ENCODE data around the gene USP32. TPM values are rescaled to one million over a fixed set of nuclear protein-coding genes. Genes with fewer than 3 reads are reported as not detected.

USP32 gene, protein sequence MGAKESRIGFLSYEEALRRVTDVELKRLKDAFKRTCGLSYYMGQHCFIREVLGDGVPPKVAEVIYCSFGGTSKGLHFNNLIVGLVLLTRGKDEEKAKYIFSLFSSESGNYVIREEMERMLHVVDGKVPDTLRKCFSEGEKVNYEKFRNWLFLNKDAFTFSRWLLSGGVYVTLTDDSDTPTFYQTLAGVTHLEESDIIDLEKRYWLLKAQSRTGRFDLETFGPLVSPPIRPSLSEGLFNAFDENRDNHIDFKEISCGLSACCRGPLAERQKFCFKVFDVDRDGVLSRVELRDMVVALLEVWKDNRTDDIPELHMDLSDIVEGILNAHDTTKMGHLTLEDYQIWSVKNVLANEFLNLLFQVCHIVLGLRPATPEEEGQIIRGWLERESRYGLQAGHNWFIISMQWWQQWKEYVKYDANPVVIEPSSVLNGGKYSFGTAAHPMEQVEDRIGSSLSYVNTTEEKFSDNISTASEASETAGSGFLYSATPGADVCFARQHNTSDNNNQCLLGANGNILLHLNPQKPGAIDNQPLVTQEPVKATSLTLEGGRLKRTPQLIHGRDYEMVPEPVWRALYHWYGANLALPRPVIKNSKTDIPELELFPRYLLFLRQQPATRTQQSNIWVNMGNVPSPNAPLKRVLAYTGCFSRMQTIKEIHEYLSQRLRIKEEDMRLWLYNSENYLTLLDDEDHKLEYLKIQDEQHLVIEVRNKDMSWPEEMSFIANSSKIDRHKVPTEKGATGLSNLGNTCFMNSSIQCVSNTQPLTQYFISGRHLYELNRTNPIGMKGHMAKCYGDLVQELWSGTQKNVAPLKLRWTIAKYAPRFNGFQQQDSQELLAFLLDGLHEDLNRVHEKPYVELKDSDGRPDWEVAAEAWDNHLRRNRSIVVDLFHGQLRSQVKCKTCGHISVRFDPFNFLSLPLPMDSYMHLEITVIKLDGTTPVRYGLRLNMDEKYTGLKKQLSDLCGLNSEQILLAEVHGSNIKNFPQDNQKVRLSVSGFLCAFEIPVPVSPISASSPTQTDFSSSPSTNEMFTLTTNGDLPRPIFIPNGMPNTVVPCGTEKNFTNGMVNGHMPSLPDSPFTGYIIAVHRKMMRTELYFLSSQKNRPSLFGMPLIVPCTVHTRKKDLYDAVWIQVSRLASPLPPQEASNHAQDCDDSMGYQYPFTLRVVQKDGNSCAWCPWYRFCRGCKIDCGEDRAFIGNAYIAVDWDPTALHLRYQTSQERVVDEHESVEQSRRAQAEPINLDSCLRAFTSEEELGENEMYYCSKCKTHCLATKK (N-terminal part only)
- 27.9 to 35.1 TPM (median 31.8 TPM) in 5 replicates for total RNA-seq (2022; extraction: Qiagen RNA extraction; ENCODE audit: low read depth)

DNA sequence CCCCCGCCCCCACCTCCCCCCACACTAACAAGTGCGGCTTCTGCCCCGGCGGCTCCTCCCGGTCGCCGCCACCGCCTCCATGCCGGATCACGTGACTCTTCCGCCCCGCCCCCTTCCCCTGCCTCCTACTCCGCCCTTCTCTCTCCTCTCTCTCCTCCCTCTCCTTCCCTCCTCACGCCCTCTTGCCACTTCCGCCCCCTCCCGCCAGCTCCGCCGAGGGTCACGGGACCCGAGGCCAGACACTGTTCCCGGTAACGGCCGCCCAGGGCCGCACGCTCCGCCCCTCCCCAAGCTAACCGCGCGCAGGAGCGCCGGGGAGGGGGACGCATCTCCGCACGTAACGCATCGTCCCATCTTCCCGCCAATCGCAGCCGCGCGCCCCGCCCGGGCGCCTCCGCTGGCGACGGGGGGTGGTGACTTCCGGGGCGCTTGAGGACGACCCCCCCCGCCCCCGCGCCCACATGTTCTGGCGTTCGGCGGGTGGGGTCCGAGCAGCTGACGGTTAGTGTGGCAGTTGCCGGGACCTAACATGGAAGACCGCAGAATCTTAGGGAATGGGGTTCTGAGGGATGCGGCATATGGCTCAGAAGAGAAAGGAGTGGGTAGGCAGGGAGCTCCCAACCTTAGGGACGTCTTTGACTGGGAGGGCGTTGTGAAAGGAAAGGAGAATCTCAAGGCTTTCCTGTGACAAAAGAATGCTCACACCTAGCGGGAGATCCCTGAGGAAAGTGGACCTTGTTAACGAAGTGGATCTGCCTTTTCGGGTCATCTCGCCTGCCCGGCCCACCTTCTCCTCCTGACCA, at the start of gene USP32:
Gene USP32, minus strand, starts transcription at position 92 of the 803 bp plus-strand sequence. CDS start 194 bp downstream, outside the sequence.

DNA sequence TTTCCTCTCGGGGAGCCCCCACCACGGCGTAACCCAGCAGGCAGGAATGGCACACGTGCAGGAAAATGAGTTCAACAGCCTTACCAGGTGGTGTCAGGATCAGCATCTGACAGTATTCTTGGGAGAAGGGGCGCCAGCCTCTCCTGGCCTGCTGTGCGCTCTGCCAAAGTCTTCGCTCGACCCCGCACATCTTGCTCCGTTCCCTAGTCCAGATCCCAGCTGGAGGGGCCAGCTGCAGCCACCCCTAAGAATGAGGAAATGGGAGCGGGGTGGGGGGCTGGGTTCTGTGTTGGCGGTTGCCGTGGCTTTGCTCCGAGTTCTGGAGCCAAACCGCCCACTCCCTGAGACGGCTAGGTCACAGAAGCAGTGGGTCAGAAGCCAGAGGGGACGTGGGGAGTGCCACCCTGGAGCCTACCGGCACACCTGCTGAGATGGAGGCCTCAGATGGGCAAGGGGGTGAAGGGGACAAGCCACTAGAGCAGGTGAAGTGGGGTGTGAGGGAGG, 30.3 kb upstream of the USP32 start, which contains the start of gene CHCT1:
Gene CHCT1, plus strand, starts transcription at position 328 of the 504 bp plus-strand sequence. Its CDS starts 104 bp downstream, at position 432.

DNA sequence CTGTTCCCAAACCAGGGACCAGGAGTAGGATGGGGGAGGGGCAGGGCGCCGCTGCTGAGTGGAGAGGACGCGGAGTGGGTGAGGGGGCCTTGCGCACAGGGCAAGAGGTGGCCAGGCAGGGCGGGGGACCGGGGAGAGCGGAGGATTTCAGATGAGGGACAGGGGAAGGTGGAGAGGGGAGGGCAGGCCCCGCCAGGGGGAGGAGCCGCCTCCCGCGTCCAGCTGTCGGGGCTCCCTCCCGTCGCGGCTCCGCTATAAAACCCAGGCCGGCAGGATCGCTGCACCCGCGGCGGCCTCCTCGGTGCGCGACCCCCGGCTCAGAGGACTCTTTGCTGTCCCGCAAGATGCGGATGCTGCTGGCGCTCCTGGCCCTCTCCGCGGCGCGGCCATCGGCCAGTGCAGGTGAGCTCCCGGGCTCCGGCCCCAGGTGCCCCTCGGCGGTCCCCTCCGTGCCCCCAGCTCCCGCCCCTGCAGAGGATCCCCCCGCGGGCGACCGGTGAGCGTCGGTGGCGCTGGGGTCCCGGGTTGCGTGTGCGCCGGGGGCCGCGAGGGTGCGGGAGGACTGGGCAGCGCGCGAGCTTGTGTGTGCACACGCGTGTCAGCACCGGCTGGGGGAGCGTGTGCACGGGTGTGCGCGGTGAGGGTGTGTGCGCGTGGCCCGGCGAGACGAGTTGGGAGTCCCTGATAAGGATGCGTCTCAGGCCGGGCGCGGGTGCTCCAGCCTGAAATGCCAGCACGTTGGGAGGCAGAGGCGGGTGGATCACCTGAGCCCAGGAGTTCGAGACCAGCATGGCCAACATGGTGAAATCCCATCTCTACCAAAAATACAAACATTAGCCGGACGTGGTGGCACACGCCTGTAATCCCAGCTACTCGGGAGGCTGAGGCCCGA, 242.0 kb downstream of the USP32 start, which contains the start of gene CA4:
Gene CA4, plus strand, starts transcription at position 283 of the 892 bp plus-strand sequence. Its CDS starts 62 bp downstream, at position 345.

Other genes starting within 250 kb of the USP32 start
- 0.21 to 0.30 TPM (median 0.24 TPM) in 3 of 5 replicates, not detected in the others for gene CA4, start 242.2 kb downstream of the USP32 start, total RNA-seq (2022; extraction: Qiagen RNA extraction; ENCODE audit: low read depth)
- gene CHCT1, start 30.4 kb upstream of the USP32 start, total RNA-seq (2022; extraction: Qiagen RNA extraction; ENCODE audit: low read depth) = 0.14 to 0.63 TPM in 2 of 5 replicates, not detected in the others
- 12.7 to 22.6 TPM (median 20.5 TPM) in 5 replicates for gene APPBP2, start 134.1 kb upstream of the USP32 start, total RNA-seq (2022; extraction: Qiagen RNA extraction; ENCODE audit: low read depth)
- gene PPM1D, start 208.1 kb upstream of the USP32 start, total RNA-seq (2022; extraction: Qiagen RNA extraction; ENCODE audit: low read depth) = 17.1 to 19.5 TPM (median 17.9 TPM) in 5 replicates